GM18517 (cell line): ENCODE measurements around the gene CEBPE.

Experiments
- ATAC-seq: cut with Tn5 transposase; IDR thresholded peaks from one replicate; pipeline ENCODE4 v1.9.1; 2021; ENCODE audit warnings: mild to moderate bottlenecking, moderate library complexity; ENCODE audit not compliant: unreplicated experiment

The CEBPE gene

GRCh38 chr14:23118506-23119362 lies at the start of gene CEBPE:
Gene CEBPE, minus strand, starts transcription at chr14:23119255. Its CDS starts 164 bp downstream, at chr14:23119091.
- no peak for ATAC-seq

DNA sequence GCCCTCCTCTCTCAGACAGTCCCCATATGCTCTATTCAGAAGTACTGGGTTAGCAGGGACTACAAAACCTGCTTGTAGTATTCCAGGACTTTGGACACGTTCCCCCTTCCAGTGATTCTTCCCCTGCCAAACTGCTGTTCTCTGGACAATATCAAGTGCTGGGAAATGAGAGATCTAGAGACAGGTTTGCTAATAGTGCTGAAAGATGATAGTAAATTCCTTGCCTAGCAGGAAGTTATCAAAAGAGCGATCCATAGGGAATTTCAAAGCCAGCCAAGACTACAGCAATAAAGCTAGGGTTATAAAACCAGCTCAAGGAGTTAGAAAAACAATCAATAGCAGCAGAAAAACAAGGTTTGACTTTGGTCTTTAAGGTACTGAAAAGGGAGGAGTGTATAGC lies 49.2 kb upstream of the CEBPE start:
- no peak for ATAC-seq

DNA sequence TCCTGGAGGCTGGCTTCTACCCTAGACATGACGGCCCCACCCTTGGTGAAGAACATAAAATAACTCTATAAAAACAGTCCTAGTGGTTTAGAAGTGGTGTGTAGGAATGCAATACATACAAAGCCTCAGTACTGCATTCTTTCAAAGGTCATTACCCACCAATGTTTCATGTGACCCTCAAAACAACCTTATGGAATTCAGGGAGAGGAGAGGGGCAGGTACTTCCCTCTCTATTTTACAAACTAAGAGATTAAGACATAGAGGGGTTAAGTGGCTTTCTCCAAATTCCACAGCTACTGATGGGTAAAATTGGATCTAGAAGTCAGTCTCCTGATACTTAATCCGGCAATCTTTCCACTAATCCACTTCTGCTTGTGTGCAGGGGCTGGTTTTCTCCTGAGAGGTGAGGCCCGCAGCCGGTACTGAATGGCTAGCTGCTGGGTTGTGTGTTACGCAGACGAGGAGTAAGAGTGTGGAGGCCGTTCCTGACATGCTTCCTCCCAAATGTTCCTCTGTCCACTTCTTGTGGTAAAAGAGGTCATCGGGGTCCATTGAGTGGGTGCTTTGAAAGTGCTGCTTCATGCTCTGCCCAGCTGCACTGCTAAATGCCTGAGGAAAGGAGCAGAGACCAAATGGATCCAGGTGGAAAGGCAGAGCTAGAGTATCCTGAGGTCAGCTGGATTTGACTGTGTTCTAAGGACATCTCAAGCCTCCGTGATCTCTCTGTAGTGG lies 48.2 kb upstream of the CEBPE start:
- ATAC-seq, result no peak

DNA sequence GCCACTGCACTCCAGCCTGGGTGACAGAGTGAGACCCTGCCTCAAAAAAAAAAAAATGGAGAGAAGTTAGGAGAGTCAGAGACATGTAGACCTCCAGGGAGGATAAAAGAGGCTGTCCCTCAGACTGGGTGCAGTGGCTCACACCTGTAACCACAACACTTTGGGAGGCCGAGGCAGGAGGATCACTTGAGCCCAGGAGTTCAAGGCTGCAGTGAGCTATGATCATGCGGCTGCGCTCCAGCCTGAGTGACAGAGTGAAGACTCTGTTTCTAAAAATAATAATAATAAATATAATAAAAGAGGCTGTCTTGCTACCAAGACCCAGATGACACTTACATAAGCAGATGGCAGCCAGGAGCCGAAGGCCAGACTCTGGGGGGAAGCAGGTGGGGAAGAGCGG lies 45.9 kb upstream of the CEBPE start:
- ATAC-seq, result no peak

- ATAC-seq, result no peak
These were observed 45.2 kb upstream of the CEBPE start for GRCh38 chr14:23164250-23164649.

- ATAC-seq, result no peak
These were observed 44.8 kb upstream of the CEBPE start for GRCh38 chr14:23163830-23164229.

DNA sequence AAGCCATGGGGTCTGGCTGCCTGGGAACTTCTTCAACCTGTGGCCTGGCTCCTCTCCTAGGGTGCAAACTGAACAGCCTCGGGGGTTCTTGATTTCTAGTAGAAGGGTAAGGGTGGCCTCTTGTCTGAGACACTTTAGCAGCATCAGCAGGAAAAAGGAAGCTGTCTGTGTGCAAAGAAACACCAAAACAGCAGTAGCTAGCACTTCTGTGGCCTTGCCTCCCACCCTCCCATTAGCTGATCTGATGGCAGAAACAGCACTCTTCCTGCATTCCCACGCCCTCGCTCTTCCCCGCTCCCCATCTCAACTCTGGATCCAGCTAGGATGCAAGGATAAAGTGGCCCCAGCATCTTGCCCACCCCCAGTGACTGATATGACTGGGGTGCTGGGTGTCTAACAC lies 43.7 kb upstream of the CEBPE start:
- ATAC-seq, result no peak

DNA sequence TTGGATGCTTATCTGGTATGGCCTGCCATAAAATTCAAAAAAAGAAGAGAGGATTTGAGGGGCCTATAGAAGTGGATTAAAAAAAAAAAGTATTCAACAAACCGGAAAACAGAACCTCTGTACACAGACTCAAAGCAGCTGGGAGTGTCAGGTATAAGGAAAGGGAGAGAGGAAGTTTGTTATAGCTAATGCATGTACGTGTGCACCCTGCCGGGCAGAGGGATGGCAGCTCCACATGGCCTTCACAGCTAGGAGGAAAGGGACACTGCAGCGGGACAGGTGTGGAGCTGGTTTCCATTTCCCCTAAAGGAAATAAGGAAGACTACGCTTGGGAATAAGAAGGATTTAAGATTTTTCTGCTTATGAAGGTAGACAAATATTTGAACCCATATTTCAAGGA lies 43.0 kb upstream of the CEBPE start:
- ATAC-seq, result no peak

- ATAC-seq, result no peak
These were observed 42.0 kb upstream of the CEBPE start for GRCh38 chr14:23160924-23161522.

DNA sequence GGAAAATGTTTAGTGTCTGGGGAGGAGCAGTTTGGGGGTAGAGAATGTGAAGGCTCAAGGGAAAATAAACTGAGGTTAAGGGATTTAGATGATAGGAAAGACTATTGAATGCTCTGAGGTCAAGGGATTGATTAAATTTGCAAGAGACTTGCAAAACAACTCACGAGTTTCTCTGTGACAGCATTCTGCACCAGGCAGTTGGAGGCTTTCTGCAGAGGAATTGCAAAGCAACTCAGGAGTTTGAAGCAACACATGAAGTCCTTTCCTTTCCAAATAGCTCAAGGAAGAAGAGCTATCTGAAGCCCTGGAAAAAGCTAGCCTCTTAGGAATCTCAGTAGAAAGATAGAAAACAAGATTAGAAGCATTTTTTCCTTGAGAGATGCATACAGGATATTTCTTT lies 40.5 kb upstream of the CEBPE start:
- ATAC-seq, result no peak

GRCh38 chr14:23158779-23159178 lies 39.7 kb upstream of the CEBPE start:
- ATAC-seq, result no peak

DNA sequence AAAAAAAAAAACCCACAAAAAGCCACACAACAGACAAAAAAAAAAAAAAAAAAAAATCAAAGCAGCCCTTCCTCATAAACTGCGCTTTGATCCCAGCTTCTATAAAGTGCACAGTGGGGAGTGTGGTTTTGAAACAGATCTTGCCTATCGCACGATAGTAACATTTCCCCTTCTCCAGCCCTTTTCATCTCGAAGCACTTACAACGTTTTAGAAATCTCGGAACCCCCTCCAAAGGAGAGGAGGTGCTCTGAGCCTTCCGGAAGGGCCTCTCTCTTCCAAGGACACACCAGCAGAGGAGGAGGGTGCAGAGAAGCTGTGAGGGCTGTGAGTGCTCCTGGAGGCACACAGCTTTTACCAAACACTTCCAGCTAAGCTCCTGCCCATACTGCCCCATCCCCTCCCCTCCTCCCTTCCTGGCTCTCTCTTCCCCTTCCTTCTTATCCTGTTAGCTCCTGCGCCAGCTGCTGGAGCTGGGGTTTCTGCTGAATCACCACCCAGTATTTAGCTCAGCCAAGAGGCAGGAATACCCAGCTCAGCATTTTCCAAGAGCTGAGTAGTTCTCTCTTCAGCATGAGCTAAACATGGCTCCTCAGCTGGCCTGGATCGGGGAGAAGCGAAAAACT lies 36.0 kb upstream of the CEBPE start:
- no peak for ATAC-seq

DNA sequence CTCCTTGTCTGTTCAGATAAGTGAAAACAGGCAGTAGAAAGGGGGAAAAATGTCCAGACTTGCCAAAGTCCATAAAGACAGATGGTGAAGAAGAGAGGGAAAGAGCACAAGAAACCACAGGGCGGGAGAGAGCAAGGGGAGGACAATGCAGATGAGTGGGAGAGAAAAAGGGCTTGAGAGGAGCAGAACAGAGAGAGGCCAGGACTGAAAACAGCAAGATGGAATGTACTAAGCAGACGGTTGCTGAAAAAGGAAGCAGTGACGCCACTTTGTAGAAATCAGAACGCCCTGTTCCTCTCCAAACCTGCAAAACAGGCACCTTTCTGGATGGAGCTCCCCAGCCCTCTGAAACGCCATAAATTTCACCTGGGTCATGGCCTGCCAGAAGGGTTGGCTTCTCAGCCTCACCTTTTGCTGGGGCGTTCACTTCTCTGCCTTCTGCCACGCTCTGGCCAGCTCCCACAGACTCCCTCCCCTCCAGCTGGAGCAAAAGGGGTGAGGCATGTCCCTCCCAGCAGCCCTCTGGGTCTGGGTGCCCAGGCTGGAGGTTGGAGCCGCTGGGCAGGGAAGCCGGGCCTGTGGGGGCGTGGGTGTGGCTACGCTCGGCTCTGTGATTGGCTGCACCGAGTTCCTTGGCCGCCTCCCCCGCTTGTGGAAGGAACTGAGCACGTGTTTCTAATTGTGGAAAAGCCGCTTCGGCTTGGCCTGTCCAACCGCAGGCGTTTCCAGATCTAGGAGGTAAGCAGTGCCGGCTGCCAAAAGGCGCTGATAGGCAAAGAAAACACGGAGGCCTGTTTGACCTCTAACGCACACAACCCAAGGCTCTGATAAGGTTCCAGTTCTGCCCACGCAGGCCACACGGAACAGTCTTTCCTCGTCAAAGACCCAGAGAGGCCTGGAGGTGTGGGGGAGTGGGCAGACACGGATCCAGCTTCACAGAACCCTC lies 35.1 kb upstream of the CEBPE start:
- no peak for ATAC-seq

- no peak for ATAC-seq
These were observed 32.3 kb upstream of the CEBPE start for GRCh38 chr14:23151342-23151741.

DNA sequence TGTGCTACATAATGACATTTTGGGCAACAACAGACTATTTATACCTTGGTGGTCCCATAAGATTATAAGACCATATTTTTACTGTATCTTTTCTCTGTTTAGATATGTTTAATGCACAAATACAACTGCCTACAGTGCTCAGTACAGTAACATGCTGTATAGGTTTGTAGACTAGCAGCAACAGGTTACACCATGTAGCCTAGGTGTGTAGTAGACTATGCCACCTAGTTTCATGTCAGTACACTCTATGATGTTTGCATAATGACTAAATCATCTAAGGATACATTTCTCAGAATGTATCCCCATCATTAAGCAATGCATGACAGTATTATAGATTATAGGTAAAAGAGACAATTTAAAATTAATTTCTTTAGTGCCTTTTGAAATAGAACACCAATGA lies 30.7 kb upstream of the CEBPE start:
- ATAC-seq, result no peak

- no peak for ATAC-seq
These were observed 29.7 kb upstream of the CEBPE start for GRCh38 chr14:23148591-23149249.

DNA sequence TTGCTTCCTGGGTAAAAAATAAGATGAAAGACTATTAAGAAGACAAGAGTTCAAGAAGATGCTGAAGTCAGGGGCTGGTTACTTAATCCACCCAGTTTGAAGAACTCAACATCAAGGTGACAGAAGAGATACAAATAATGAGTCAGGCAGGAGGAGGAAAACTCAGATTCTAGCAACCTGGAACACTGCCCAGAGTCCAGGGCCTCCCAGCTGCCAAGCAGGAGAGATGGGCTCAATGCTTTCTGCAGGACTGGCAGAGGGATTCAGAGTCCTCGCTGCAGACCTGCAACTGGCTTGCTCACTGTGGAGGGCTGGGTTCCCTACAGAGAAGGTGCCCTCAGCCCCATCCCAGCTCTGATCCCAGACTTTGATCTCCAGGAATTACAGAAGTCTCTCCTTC lies 28.6 kb upstream of the CEBPE start:
- no peak for ATAC-seq

DNA sequence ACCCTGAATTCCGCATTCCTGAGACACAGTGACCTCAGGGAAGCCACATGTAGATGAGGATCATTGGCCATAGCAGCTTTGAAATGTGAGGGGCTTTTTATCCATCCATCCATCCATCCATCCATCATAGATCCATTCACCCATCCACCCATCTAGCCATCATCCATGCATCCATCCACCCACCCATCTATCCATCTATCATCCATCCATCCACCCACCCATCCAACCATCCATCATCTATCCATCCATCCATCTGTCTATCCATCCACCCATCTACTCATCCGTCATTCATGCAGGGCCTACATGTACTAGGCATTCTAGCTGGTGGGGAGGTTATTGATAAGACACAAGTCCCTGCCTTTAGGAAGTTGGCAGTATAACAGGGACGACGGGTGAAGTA lies 27.9 kb upstream of the CEBPE start:
- ATAC-seq, result no peak

DNA sequence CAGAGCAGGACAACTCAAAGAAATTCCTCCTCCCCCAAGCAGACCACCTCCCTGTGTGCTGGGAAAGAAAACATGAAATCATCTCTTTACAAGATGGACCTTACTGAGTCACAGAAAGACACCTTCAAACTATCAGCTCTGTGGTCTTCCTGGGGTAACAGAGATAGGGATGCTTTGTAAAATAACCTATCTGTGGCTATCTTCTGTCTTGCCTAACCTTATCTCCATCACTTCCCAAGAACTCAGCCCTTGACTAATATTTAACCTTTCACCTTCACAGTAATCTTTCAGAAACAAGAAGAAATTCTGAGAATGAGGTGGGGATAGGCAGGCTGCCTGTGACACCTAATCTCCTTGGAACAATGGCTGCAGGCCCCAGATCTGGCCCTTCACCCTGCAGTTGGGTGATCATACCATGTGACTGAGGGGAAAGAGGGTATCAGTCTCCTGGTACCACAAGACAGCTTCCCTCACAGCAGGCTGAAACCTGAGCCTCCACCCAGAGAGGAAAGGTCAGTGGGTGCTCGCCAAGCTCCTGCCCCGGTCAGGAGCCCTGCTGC lies 27.4 kb upstream of the CEBPE start:
- ATAC-seq, result no peak
